DND-41 (cell line): ENCODE measurements around the gene CTNNA1.

Experiments used
- CTCF ChIP-seq: IDR thresholded peaks from 2 replicates; pipeline ENCODE4 v1.5.1; 2012; ENCODE audit warnings: borderline replicate concordance, low read length, moderate library complexity, mild to moderate bottlenecking; ENCODE audit not compliant: poor library complexity, severe bottlenecking; ENCODE audit errors: extremely low read depth
- EZH2 ChIP-seq: IDR thresholded peaks from 3 replicates; pipeline ENCODE4 v1.6.1; 2012; ENCODE audit warnings: borderline replicate concordance, low read depth, mild to moderate bottlenecking, moderate library complexity, low read length, inconsistent platforms; ENCODE audit not compliant: severe bottlenecking

- no peak for TF ChIP-seq CTCF
- TF ChIP-seq EZH2, result no peak
Observed at GRCh38 chr5:138819081-138819480, 65.9 kb downstream of the CTNNA1 start.
